GM18511 (cell line): Measurements from ENCODE around the gene ZNRF2.
"Not testable (repeated sequence)": the region's sequence is repeated elsewhere in the genome, so short reads cannot be mapped to it uniquely, and the experiment has no call there.

ENCODE experiments used
- ATAC-seq: cut with Tn5 transposase; IDR thresholded peaks from one replicate; pipeline ENCODE4 v1.9.1; 2021; ENCODE audit warnings: mild to moderate bottlenecking, moderate library complexity; ENCODE audit not compliant: unreplicated experiment

The ZNRF2 gene

GRCh38 chr7:30260246-30260768, 24.1 kb upstream of the ZNRF2 start:
- no peak for ATAC-seq

- no peak for ATAC-seq
These were observed 21.2 kb upstream of the ZNRF2 start for GRCh38 chr7:30263090-30263710.

- no peak for ATAC-seq
These were observed 20.3 kb upstream of the ZNRF2 start for GRCh38 chr7:30264052-30264451.

- ATAC-seq: not testable (repeated sequence)
These were observed 19.2 kb upstream of the ZNRF2 start for GRCh38 chr7:30265189-30265588.

- no peak for ATAC-seq
These were observed 17.7 kb upstream of the ZNRF2 start for GRCh38 chr7:30266686-30267085.

GRCh38 chr7:30268586-30268985, 15.8 kb upstream of the ZNRF2 start:
- ATAC-seq: no peak

- no peak for ATAC-seq
These were observed 14.9 kb upstream of the ZNRF2 start for GRCh38 chr7:30269490-30269889.

- ATAC-seq: no peak
These were observed 13.5 kb upstream of the ZNRF2 start for GRCh38 chr7:30270921-30271320.

GRCh38 chr7:30272126-30272525, 12.3 kb upstream of the ZNRF2 start:
- ATAC-seq: no peak

GRCh38 chr7:30273552-30273951, 10.8 kb upstream of the ZNRF2 start:
- ATAC-seq: no peak

GRCh38 chr7:30274641-30275040, 9.8 kb upstream of the ZNRF2 start:
- ATAC-seq: no peak

GRCh38 chr7:30276203-30276900, 8.0 kb upstream of the ZNRF2 start:
- ATAC-seq: no peak

- no peak for ATAC-seq
These were observed 6.0 kb upstream of the ZNRF2 start for GRCh38 chr7:30278376-30278775.

GRCh38 chr7:30278849-30279652, 5.3 kb upstream of the ZNRF2 start:
- no peak for ATAC-seq

- ATAC-seq: no peak
These were observed 4.8 kb upstream of the ZNRF2 start for GRCh38 chr7:30279653-30279904.

GRCh38 chr7:30280631-30281030, 3.8 kb upstream of the ZNRF2 start:
- ATAC-seq: no peak

- no peak for ATAC-seq
These were observed 3.1 kb upstream of the ZNRF2 start for GRCh38 chr7:30281263-30281662.

GRCh38 chr7:30281791-30282190, 2.6 kb upstream of the ZNRF2 start:
- ATAC-seq: no peak

GRCh38 chr7:30282735-30283134, 1.7 kb upstream of the ZNRF2 start:
- ATAC-seq: no peak

- peak; percentile 24 for ATAC-seq
These were observed 704 bp downstream of the ZNRF2 start for GRCh38 chr7:30285067-30285535.

GRCh38 chr7:30285536-30286284, 1.3 kb downstream of the ZNRF2 start:
- ATAC-seq: peak; percentile 1
